GM19324 (cell line): Measurements from ENCODE around the gene UGT1A9.

Experiments used
- ATAC-seq: cut with Tn5 transposase; IDR thresholded peaks from one replicate; pipeline ENCODE4 v1.9.1; 2021; ENCODE audit warnings: mild to moderate bottlenecking, moderate library complexity; ENCODE audit not compliant: unreplicated experiment, low FRiP score

Gene UGT1A9

GRCh38 chr2:233792720-233793119 lies 121.0 kb downstream of the UGT1A9 start:
- no peak for ATAC-seq

- no peak for ATAC-seq
Measured at GRCh38 chr2:233793465-233794127, 121.9 kb downstream of the UGT1A9 start.

GRCh38 chr2:233794128-233794658 lies 122.5 kb downstream of the UGT1A9 start:
- ATAC-seq: no peak

GRCh38 chr2:233795735-233796171 lies 124.1 kb downstream of the UGT1A9 start:
- ATAC-seq: no peak

GRCh38 chr2:233796254-233796653 lies 124.6 kb downstream of the UGT1A9 start:
- no peak for ATAC-seq

GRCh38 chr2:233798335-233799086 lies 126.8 kb downstream of the UGT1A9 start:
- ATAC-seq: no peak

- no peak for ATAC-seq
Measured at GRCh38 chr2:233799087-233799665, 127.5 kb downstream of the UGT1A9 start.

GRCh38 chr2:233799716-233800115 lies 128.0 kb downstream of the UGT1A9 start:
- no peak for ATAC-seq

- no peak for ATAC-seq
Measured at GRCh38 chr2:233800208-233800607, 128.5 kb downstream of the UGT1A9 start.

GRCh38 chr2:233801357-233802131 lies 129.8 kb downstream of the UGT1A9 start:
- ATAC-seq: no peak

GRCh38 chr2:233802132-233802815 lies 130.6 kb downstream of the UGT1A9 start:
- ATAC-seq: no peak

- ATAC-seq: no peak
Measured at GRCh38 chr2:233803292-233803911, 131.7 kb downstream of the UGT1A9 start.

- no peak for ATAC-seq
Measured at GRCh38 chr2:233803994-233804393, 132.3 kb downstream of the UGT1A9 start.

GRCh38 chr2:233807215-233807865 lies 135.6 kb downstream of the UGT1A9 start:
- no peak for ATAC-seq

- no peak for ATAC-seq
Measured at GRCh38 chr2:233807966-233808935, 136.6 kb downstream of the UGT1A9 start.

GRCh38 chr2:233810385-233810784 lies 138.7 kb downstream of the UGT1A9 start:
- ATAC-seq: no peak

GRCh38 chr2:233811087-233811486 lies 139.4 kb downstream of the UGT1A9 start:
- no peak for ATAC-seq

GRCh38 chr2:233811732-233812131 lies 140.0 kb downstream of the UGT1A9 start:
- no peak for ATAC-seq
